ENCODE data around the gene DMRTC2. TPM values are rescaled to one million over a fixed set of nuclear protein-coding genes. Genes with fewer than 3 reads are reported as not detected.

The DMRTC2 gene
- total and polyA plus RNA-seq, 2 of the 13 experiments (the other 11 are each of a cell fraction or from before 2014, with no cell fraction given): not detected

- WGBS (ENCODE audit: low lambda C conversion rate): 0% methylated on average over 2 of the region's 2 CpGs
- Histone ChIP-seq H2AFZ (ENCODE audit: low read length) (no peak overlapping the region), H3K4me2 (ENCODE audit: low read depth, low read length) (no peak overlapping the region), H3K9me3 (ENCODE audit: low read length) (no peaks in the 10 kb centered on the region), H3K27me3 (ENCODE audit: control insufficient read depth in 1 of 2, insufficient read depth in 2 of 2, low read length in 2 of 2) (peaks cover 1 to 49% of the 10 kb centered on the region in 2 experiments; a peak in 4 of 5 replicates), H3K4me1 (ENCODE audit: insufficient read depth, low read length) (no peaks in the 10 kb centered on the region), H3K79me2 (ENCODE audit: insufficient read depth, low read length) (no peaks in the 10 kb centered on the region), H3K36me3 (replicated peaks in 1 of 2; ENCODE audit: control insufficient read depth in 1 of 2, insufficient read depth in 2 of 2, low read length in 2 of 2) (no peaks in the 10 kb centered on the region), H3K9ac (ENCODE audit: insufficient read depth, low read depth, low read length) (no peak overlapping the region), H3K27ac (ENCODE audit: extremely low read length, insufficient read depth, low read length) (no peak overlapping the region), H3K4me3 (replicated peaks in 1 of 3; ENCODE audit: insufficient read depth in 1 of 3, low read depth in 2 of 3, low read length in 3 of 3) (no peak overlapping the region), H4K20me1 (ENCODE audit: insufficient read depth, low read length) (no peaks in the 10 kb centered on the region)
- CTCF ChIA-PET (ENCODE audit: low intra/inter-chr PET ratio, low total read pairs): no interaction called here
- intact Hi-C loops (cut with micrococcal nuclease; ENCODE audit: unreplicated experiment): no loop called here
- FAIRE-seq: no peak
- no peak for DNase-seq (ENCODE audit: low spot score)
- no TSS peak for BruUV-seq (replicated peaks)
- ATAC-seq: no peak
- TF ChIP-seq NONO (IDR thresholded peaks at IDR 0.05) (no peak), NONO (CRISPR knock-in tag; conservative IDR thresholded peaks at IDR 0.05) (no peak), CREBL2 (CRISPR knock-in tag; IDR thresholded peaks at IDR 0.05; ENCODE audit: borderline replicate concordance) (no peak), ZXDC (CRISPR knock-in tag; IDR thresholded peaks at IDR 0.05) (no peak), ZNF101 (CRISPR knock-in tag; IDR thresholded peaks at IDR 0.05; ENCODE audit: borderline replicate concordance, low read depth) (no peak), HMGA1 (CRISPR knock-in tag; conservative IDR thresholded peaks at IDR 0.05) (no peak)
- in situ Hi-C loops (cut with HindIII; ENCODE audit: extremely low pct_ligation_motif_present, low pct_unique_long_range_greater_than_20kb): no loop called here
- POLR2A ChIA-PET: no interaction called here
Observed at GRCh38 chr19:41853344-41853743, 8.5 kb downstream of the DMRTC2 start.

- Histone ChIP-seq H3K4me2 (ENCODE audit: low read depth, low read length) (no peak overlapping the region), H3K4me1 (ENCODE audit: insufficient read depth, low read length) (peaks cover under 1% of the 10 kb centered on the region), H3K36me3 (replicated peaks in 1 of 2; ENCODE audit: control insufficient read depth in 1 of 2, insufficient read depth in 2 of 2, low read length in 2 of 2) (no peaks in the 10 kb centered on the region), H3K27me3 (ENCODE audit: control insufficient read depth in 1 of 2, insufficient read depth in 2 of 2, low read length in 2 of 2) (peaks cover 1 to 49% of the 10 kb centered on the region in 2 experiments; a peak in 4 of 5 replicates), H4K20me1 (ENCODE audit: insufficient read depth, low read length) (no peaks in the 10 kb centered on the region), H3K4me3 (replicated peaks in 1 of 3; ENCODE audit: insufficient read depth in 1 of 3, low read depth in 2 of 3, low read length in 3 of 3) (no peak overlapping the region), H3K9me3 (ENCODE audit: low read length) (no peaks in the 10 kb centered on the region), H3K27ac (ENCODE audit: extremely low read length, insufficient read depth, low read length) (no peak overlapping the region), H3K79me2 (ENCODE audit: insufficient read depth, low read length) (no peaks in the 10 kb centered on the region), H2AFZ (ENCODE audit: low read length) (no peak overlapping the region), H3K9ac (ENCODE audit: insufficient read depth, low read depth, low read length) (no peak overlapping the region)
- BruUV-seq (replicated peaks): no TSS peak
- intact Hi-C loops (cut with micrococcal nuclease; ENCODE audit: unreplicated experiment) (no loop called here), in situ Hi-C loops (cut with HindIII; ENCODE audit: extremely low pct_ligation_motif_present, low pct_unique_long_range_greater_than_20kb) (no loop called here)
- ATAC-seq (no peak), FAIRE-seq (no peak), DNase-seq (ENCODE audit: low spot score) (no peak)
- ChIA-PET CTCF (ENCODE audit: low intra/inter-chr PET ratio, low total read pairs) (no interaction called here), POLR2A (no interaction called here)
- WGBS (ENCODE audit: low lambda C conversion rate): 0% methylated on average over 2 of the region's 2 CpGs
- TF ChIP-seq STAT5B (CRISPR knock-in tag; IDR thresholded peaks at IDR 0.05) (no peak), POGZ (CRISPR knock-in tag; IDR thresholded peaks at IDR 0.05) (no peak), MYC (CRISPR knock-in tag; IDR thresholded peaks at IDR 0.05; ENCODE audit: borderline replicate concordance) (no peak), YY1 (IDR thresholded peaks at IDR 0.05; ENCODE audit: insufficient read depth, insufficient replicate concordance, low read depth, low read length) (no peak), ZNF639 (CRISPR knock-in tag; conservative IDR thresholded peaks at IDR 0.05) (no peak), ATF7-NPFF (CRISPR knock-in tag; IDR thresholded peaks at IDR 0.05; ENCODE audit: low read depth) (no peak), MIER2 (CRISPR knock-in tag; IDR thresholded peaks at IDR 0.05) (no peak), TRAFD1 (CRISPR knock-in tag; IDR thresholded peaks at IDR 0.05; ENCODE audit: borderline replicate concordance) (no peak)
Observed at GRCh38 chr19:41853768-41854167, 8.9 kb downstream of the DMRTC2 start.
